Progenitor cell of endocrine pancreas (in vitro differentiated cells): ENCODE measurements around the gene ASXL1. TPM values are rescaled to one million over a fixed set of nuclear protein-coding genes. Genes with fewer than 3 reads are reported as not detected.

Experiments
- DNase-seq: peaks from one replicate; pipeline ENCODE4 v3.0.0; 2021; ENCODE audit warnings: low spot score; ENCODE audit not compliant: unreplicated experiment
- H3K27ac Mint-ChIP-seq: 2 replicates; pipeline ENCODE4 v1.8.0; 2021; ENCODE audit warnings: mild to moderate bottlenecking, moderate library complexity, mixed read lengths
- H3K27me3 Mint-ChIP-seq: 2 replicates; pipeline ENCODE4 v1.8.0; 2021; ENCODE audit warnings: mixed read lengths
- H3K36me3 Mint-ChIP-seq: 2 replicates; pipeline ENCODE4 v1.8.0; 2022; ENCODE audit warnings: mixed read lengths; ENCODE audit not compliant: insufficient read depth
- H3K4me1 Mint-ChIP-seq: 2 replicates; pipeline ENCODE4 v1.8.0; 2021; ENCODE audit warnings: low read depth, mixed read lengths
- H3K4me3 Mint-ChIP-seq: 2 replicates; pipeline ENCODE4 v1.8.0; 2021; ENCODE audit warnings: low read depth, mild to moderate bottlenecking, moderate library complexity, mixed read lengths
- H3K9me3 Mint-ChIP-seq: 2 replicates; pipeline ENCODE4 v1.8.0; 2021; ENCODE audit warnings: low read depth, mixed read lengths
- CTCF ChIP-seq: fragments of 200-600 bp; sonication (generic); IDR thresholded peaks from one replicate; pipeline ENCODE4 v1.5.0; 2021; ENCODE audit warnings: antibody characterized with exemption, mild to moderate bottlenecking; ENCODE audit not compliant: unreplicated experiment
- total RNA-seq: library from RNA; stranded (reverse); gene quantifications from 2 replicates; pipeline ENCODE4 v1.2.1, GENCODE V29; 2021

ASXL1 gene
- total RNA-seq, 1 donor from 2014 or later: 201 TPM

GRCh38 chr20:32444474-32445220 is 86.5 kb downstream of the ASXL1 start:
- no peak for DNase-seq
- Mint-ChIP-seq H3K36me3 (peaks cover 32% of the 10 kb centered on the region), H3K4me1 (peaks cover 13% of the 10 kb centered on the region), H3K9me3 (no peaks in the 10 kb centered on the region), H3K27ac (peak overlapping the region; percentile 90), H3K27me3 (no peaks in the 10 kb centered on the region), H3K4me3 (no peak overlapping the region)
- TF ChIP-seq CTCF: no peak

- Mint-ChIP-seq H3K27ac (peak overlapping the region; percentile 90), H3K36me3 (peaks cover 29% of the 10 kb centered on the region), H3K4me1 (peaks cover 13% of the 10 kb centered on the region), H3K9me3 (no peaks in the 10 kb centered on the region), H3K4me3 (no peak overlapping the region), H3K27me3 (no peaks in the 10 kb centered on the region)
- no peak for TF ChIP-seq CTCF
- no peak for DNase-seq
Observed at GRCh38 chr20:32445539-32446273, 87.6 kb downstream of the ASXL1 start.

GRCh38 chr20:32446301-32447100 is 88.4 kb downstream of the ASXL1 start:
- Mint-ChIP-seq H3K4me1 (peaks cover 13% of the 10 kb centered on the region), H3K27me3 (no peaks in the 10 kb centered on the region), H3K27ac (peak overlapping the region; percentile 57), H3K36me3 (peaks cover 29% of the 10 kb centered on the region), H3K4me3 (no peak overlapping the region), H3K9me3 (no peaks in the 10 kb centered on the region)
- no peak for TF ChIP-seq CTCF
- no peak for DNase-seq

- Mint-ChIP-seq H3K4me1 (peaks cover 13% of the 10 kb centered on the region), H3K27me3 (no peaks in the 10 kb centered on the region), H3K9me3 (no peaks in the 10 kb centered on the region), H3K4me3 (no peak overlapping the region), H3K36me3 (peaks cover 26% of the 10 kb centered on the region), H3K27ac (peak overlapping the region; percentile 63)
- no peak for TF ChIP-seq CTCF
- no peak for DNase-seq
Observed at GRCh38 chr20:32447136-32448027, 89.3 kb downstream of the ASXL1 start.
